Stomach (tissue), 9 donors: ENCODE measurements around the gene TK1. TPM values are rescaled to one million over a fixed set of nuclear protein-coding genes. Genes with fewer than 3 reads are reported as not detected.

Experiments used
- DNase-seq, 2 donors: peaks; one replicate each; pipeline versions ENCODE4 v3.0.0 to v3.0.0-alpha.2; 2013 to 2019
- H3K27ac ChIP-seq, 5 donors: fragments of 200-600 bp in 4 of 5; sonication (generic) in 4 of 5; one replicate each; pipeline ENCODE4 v1.5.1; 2013 to 2019; ENCODE audit warnings: mild to moderate bottlenecking in 1 of 5, moderate library complexity in 1 of 5
- H3K27me3 ChIP-seq, 3 donors: fragments of 200-600 bp; sonication (generic); one replicate each; pipeline ENCODE4 v1.5.1; 2017 to 2019; ENCODE audit warnings: mixed run types in 1 of 3
- H3K36me3 ChIP-seq, 4 donors: fragments of 200-600 bp; sonication (generic); 1 replicate in 3 of 4; 2 replicates in 1 of 4; pipeline ENCODE4 v1.5.1; 2016 to 2019
- H3K4me1 ChIP-seq, 4 donors: fragments of 200-600 bp; sonication (generic); one replicate each; pipeline ENCODE4 v1.5.1; 2016 to 2019
- H3K4me3 ChIP-seq, 4 donors: fragments of 200-600 bp; sonication (generic) in 3 of 4; one replicate each; pipeline ENCODE4 v1.5.1; 2016 to 2019; ENCODE audit warnings: mild to moderate bottlenecking in 1 of 4
- H3K9me3 ChIP-seq, 4 donors: fragments of 200-600 bp; sonication (generic); one replicate each; pipeline ENCODE4 v1.5.1; 2016 to 2019
- CTCF ChIP-seq, 7 experiments: fragments of 450-650 bp in 4 of 7; fragments of 200-600 bp in 3 of 7; sonication (generic) in 3 of 7; IDR thresholded peaks; one replicate each; pipeline ENCODE4 v1.5.1; 2016 to 2019; ENCODE audit warnings: antibody characterized with exemption in 7 of 7, control low read depth in 2 of 7, mild to moderate bottlenecking in 1 of 7
- EP300 ChIP-seq: sonication (generic); formaldehyde crosslinking; IDR thresholded peaks from one replicate; pipeline ENCODE4 v1.6.1; 2017; ENCODE audit warnings: antibody characterized with exemption
- POLR2A ChIP-seq, 4 donors: fragments of 450-650 bp; IDR thresholded peaks; one replicate each; pipeline ENCODE4 v1.6.1; 2016; ENCODE audit warnings: antibody characterized with exemption in 4 of 4, control low read depth in 2 of 4, mild to moderate bottlenecking in 1 of 4, moderate library complexity in 1 of 4
- POLR2AphosphoS5 ChIP-seq, 3 donors: sonication (generic); formaldehyde crosslinking; IDR thresholded peaks; one replicate each; pipeline ENCODE4 v1.6.1; 2016; ENCODE audit warnings: antibody characterized with exemption in 3 of 3
- WGBS, 5 donors: extraction: QIAGEN DNeasy Blood & Tissue Kit in 3 of 5; methylation state at CpG; one replicate each; pipeline versions ENCODE4 v1.1.5 to v1.1.7; 2013 to 2018; 5-methylcytosine and 5-hydroxymethylcytosine counted together
- intact Hi-C: fragments of 100-400 bp; cut with DNase I; formaldehyde crosslinking; loops from one replicate; pipeline ENCODE4 v1.15.1; 2023; ENCODE audit warnings: low total_unique reads
- polyA plus RNA-seq, 3 donors: library from polyadenylated mRNA; stranded (reverse); fragments of 200-250 nt; gene quantifications; one replicate each; pipeline ENCODE4 v1.2.3, GENCODE V29; 2013
- total RNA-seq, 5 donors: library from RNA; depleted of rRNA; stranded (reverse); fragments of >200 nt; gene quantifications; one replicate each; pipeline versions ENCODE4 v1.1.0 to v1.2.3, GENCODE V29; 2014 to 2016
- donor health status: healthy with polysubstance abuse.
- donor health status: Bipolar disorder and iron deficiency.
- donor health status: healthy.

Gene TK1
- total and polyA plus RNA-seq, 8 donors, result 4.5 to 38.1 (median 17.7) TPM

- no peaks in the 10 kb centered on the region for H3K27me3 ChIP-seq
- no peak overlapping the region for H3K4me3 ChIP-seq
- H3K36me3 ChIP-seq, result peaks cover 5 to 46% (median 45%) of the 10 kb centered on the region in 4 donors
- no peak for DNase-seq
- intact Hi-C loops, result no loop called here
- H3K4me1 ChIP-seq, result peaks cover 6 to 16% (median 15%) of the 10 kb centered on the region in 4 donors
- H3K27ac ChIP-seq, result no peak overlapping the region
- H3K9me3 ChIP-seq, result no peaks in the 10 kb centered on the region
- WGBS, 5 donors, result 81 to 95% (median 94%) methylated on average over 8 of the region's 8 CpGs
- TF ChIP-seq EP300 (no peak), POLR2A (IDR thresholded peaks at IDR 0.05) (no peak), CTCF (IDR thresholded peaks at IDR 0.05) (no peak), POLR2AphosphoS5 (IDR thresholded peaks at IDR 0.05) (no peak)
Observed at GRCh38 chr17:78202666-78203065, 15.8 kb upstream of the TK1 start.

- no peaks in the 10 kb centered on the region for H3K9me3 ChIP-seq
- peaks cover 6 to 21% (median 15%) of the 10 kb centered on the region in 4 donors for H3K4me1 ChIP-seq
- no peak for TF ChIP-seq CTCF (IDR thresholded peaks at IDR 0.05)
- no peaks in the 10 kb centered on the region for H3K27me3 ChIP-seq
- H3K27ac ChIP-seq, result peak overlapping the region in 3 of 5 donors; percentile 85 to 93 (median 86)
- intact Hi-C loops, result no loop called here
- 82 to 90% (median 86%) methylated on average over 6 of the region's 6 CpGs for WGBS, 5 donors
- H3K36me3 ChIP-seq, result peaks cover 5 to 59% (median 56%) of the 10 kb centered on the region in 4 donors
- no peak overlapping the region for H3K4me3 ChIP-seq
- no peak for DNase-seq
Observed at GRCh38 chr17:78200451-78200850, 13.6 kb upstream of the TK1 start.

- Histone ChIP-seq H3K36me3 (peaks cover 6 to 56% (median 51%) of the 10 kb centered on the region in 4 donors), H3K9me3 (no peaks in the 10 kb centered on the region), H3K27me3 (no peaks in the 10 kb centered on the region), H3K4me3 (no peak overlapping the region), H3K4me1 (peaks cover 6 to 21% (median 15%) of the 10 kb centered on the region in 4 donors), H3K27ac (peak overlapping the region in 4 of 5 donors; percentile 85 to 93 (median 87))
- no peak for TF ChIP-seq POLR2AphosphoS5 (IDR thresholded peaks at IDR 0.05)
- no peak for TF ChIP-seq POLR2A (IDR thresholded peaks at IDR 0.05)
- TF ChIP-seq EP300, result no peak
- TF ChIP-seq CTCF (IDR thresholded peaks at IDR 0.05), result no peak
- 73 to 83% (median 81%) methylated on average over 9 of the region's 9 CpGs for WGBS, 5 donors
- DNase-seq, result no peak
- intact Hi-C loops, result no loop called here
Observed at GRCh38 chr17:78197147-78197832, 10.4 kb upstream of the TK1 start.

- TF ChIP-seq EP300 (no peak), CTCF (IDR thresholded peaks at IDR 0.05) (no peak), POLR2AphosphoS5 (IDR thresholded peaks at IDR 0.05) (no peak), POLR2A (IDR thresholded peaks at IDR 0.05) (no peak)
- Histone ChIP-seq H3K27me3 (no peaks in the 10 kb centered on the region), H3K36me3 (peaks cover 6 to 62% (median 55%) of the 10 kb centered on the region in 4 donors), H3K9me3 (no peaks in the 10 kb centered on the region), H3K4me3 (no peak overlapping the region), H3K27ac (peak overlapping the region in 1 of 5 donors; percentile 85), H3K4me1 (peaks cover 6 to 21% (median 15%) of the 10 kb centered on the region in 4 donors)
- no peak for DNase-seq
- intact Hi-C loops, result no loop called here
- 63 to 90% (median 88%) methylated on average over 5 of the region's 5 CpGs for WGBS, 5 donors
Observed at GRCh38 chr17:78196716-78197115, 9.9 kb upstream of the TK1 start.
